Neural cell (in vitro differentiated cells): ENCODE measurements around the gene ANKEF1. TPM values are rescaled to one million over a fixed set of nuclear protein-coding genes. Genes with fewer than 3 reads are reported as not detected.

Source experiments
- H2AFZ ChIP-seq: fragments of 200-600, 300-800 bp; sonication (generic), shearing (Covaris generic); 2 replicates; pipeline ENCODE4 v1.6.0; 2014; ENCODE audit warnings: low read depth, mild to moderate bottlenecking, antibody characterized with exemption, low read length, moderate library complexity
- H3F3A ChIP-seq: fragments of 200-600 bp; shearing (Covaris generic); 2 replicates; pipeline ENCODE4 v1.6.1; 2016; ENCODE audit warnings: mild to moderate bottlenecking, moderate library complexity, mixed read lengths, antibody characterized with exemption, low read length; ENCODE audit not compliant: insufficient read depth, poor library complexity, severe bottlenecking
- H3K27ac ChIP-seq: fragments of 200-600, 300-800 bp; sonication (generic), shearing (Covaris generic); 2 replicates; pipeline ENCODE4 v1.5.1; 2014; ENCODE audit warnings: mild to moderate bottlenecking, low read length, moderate library complexity
- H3K27me3 ChIP-seq: fragments of 300-800, 200-600 bp; sonication (generic), shearing (Covaris generic); 2 replicates; pipeline ENCODE4 v1.6.0; 2014; ENCODE audit warnings: mild to moderate bottlenecking, low read depth, low read length, moderate library complexity; ENCODE audit not compliant: insufficient read depth
- H3K36me3 ChIP-seq: fragments of 300-800, 200-600 bp; sonication (generic), shearing (Covaris generic); 2 replicates; pipeline ENCODE4 v1.5.1; 2014; ENCODE audit warnings: mild to moderate bottlenecking, antibody characterized with exemption, low read length, moderate library complexity; ENCODE audit not compliant: insufficient read depth
- H3K4me2 ChIP-seq: fragments of 300-800, 200-600 bp; sonication (generic), shearing (Covaris generic); 2 replicates; pipeline ENCODE4 v1.6.0; 2014; ENCODE audit warnings: mild to moderate bottlenecking, low read length
- H3K4me3 ChIP-seq: fragments of 300-800, 200-600 bp; sonication (generic), shearing (Covaris generic); 2 replicates; pipeline ENCODE4 v1.5.1; 2014; ENCODE audit warnings: mild to moderate bottlenecking, low read length, moderate library complexity
- H3K79me2 ChIP-seq: fragments of 200-600 bp; shearing (Covaris generic); replicated peaks from 2 replicates; pipeline ENCODE4 v1.6.0; 2014; ENCODE audit warnings: mild to moderate bottlenecking, low read length, moderate library complexity; ENCODE audit not compliant: insufficient read depth
- H3K9ac ChIP-seq: fragments of 300-800, 200-600 bp; sonication (generic), shearing (Covaris generic); 2 replicates; pipeline ENCODE4 v1.6.1; 2016; ENCODE audit warnings: mild to moderate bottlenecking, low read length, mixed read lengths
- H3K9me2 ChIP-seq: fragments of 200-600 bp; shearing (Covaris generic); 2 replicates; pipeline ENCODE4 v1.6.1; 2016; ENCODE audit warnings: mild to moderate bottlenecking, low read length, mixed read lengths; ENCODE audit not compliant: insufficient read depth
- H3K9me3 ChIP-seq: fragments of 200-600, 300-800 bp; sonication (generic), shearing (Covaris generic); 2 replicates; pipeline ENCODE4 v1.6.1; 2016; ENCODE audit warnings: mild to moderate bottlenecking, mixed run types, low read length, moderate library complexity, mixed read lengths
- H4K20me1 ChIP-seq: fragments of 200-600 bp; shearing (Covaris generic); 2 replicates; pipeline ENCODE4 v1.6.1; 2016; ENCODE audit warnings: mild to moderate bottlenecking, mixed run types; ENCODE audit not compliant: insufficient read depth
- EP300 ChIP-seq: fragments of 450-650 bp; conservative IDR thresholded peaks from 2 replicates; pipeline ENCODE4 v1.6.1; 2014; ENCODE audit warnings: antibody characterized with exemption, mild to moderate bottlenecking, moderate library complexity; ENCODE audit not compliant: poor library complexity, severe bottlenecking
- EZH2 ChIP-seq: fragments of 200-600, 300-800 bp; shearing (Covaris generic), sonication (generic); IDR thresholded peaks from 2 replicates; pipeline ENCODE4 v1.6.1; 2014; ENCODE audit warnings: antibody characterized with exemption, low read length, borderline replicate concordance, mild to moderate bottlenecking; ENCODE audit not compliant: insufficient read depth, poor library complexity, severe bottlenecking
- MXI1 ChIP-seq: fragments of 450-650 bp; conservative IDR thresholded peaks from 2 replicates; pipeline ENCODE4 v1.6.1; 2014; ENCODE audit warnings: antibody characterized with exemption, mild to moderate bottlenecking; ENCODE audit not compliant: poor library complexity, severe bottlenecking
- POLR2AphosphoS5 ChIP-seq: IDR thresholded peaks from 2 replicates; pipeline ENCODE4 v1.6.1; 2012
- RAD21 ChIP-seq: fragments of 450-650 bp; conservative IDR thresholded peaks from 2 replicates; pipeline ENCODE4 v1.6.1; 2014; ENCODE audit warnings: antibody characterized with exemption, mild to moderate bottlenecking, moderate library complexity
- REST ChIP-seq: IDR thresholded peaks from 2 replicates; pipeline ENCODE4 v1.6.1; 2012; ENCODE audit warnings: borderline replicate concordance
- SMC3 ChIP-seq: fragments of 450-650 bp; conservative IDR thresholded peaks from 2 replicates; pipeline ENCODE4 v1.6.1; 2014; ENCODE audit warnings: antibody characterized with exemption, mild to moderate bottlenecking, moderate library complexity; ENCODE audit not compliant: poor library complexity
- TAF1 ChIP-seq: IDR thresholded peaks from 2 replicates; pipeline ENCODE4 v1.6.1; 2012; ENCODE audit warnings: low read depth
- polyA plus RNA-seq: library from polyadenylated mRNA; depleted of rRNA; stranded (reverse); fragments of >200 nt; gene quantifications from 2 replicates; pipeline ENCODE4 v1.2.3, GENCODE V29; 2014
- TF ChIP-seq, protein P1 (sequence below): fragments of 450-650 bp; IDR thresholded peaks from 2 replicates; pipeline ENCODE4 v1.5.1; 2014; ENCODE audit warnings: antibody characterized with exemption, mild to moderate bottlenecking, moderate library complexity; ENCODE audit not compliant: poor library complexity, severe bottlenecking

The ANKEF1 gene
- polyA plus RNA-seq, 1 donor from 2014 or later = 3.5 TPM

DNA sequence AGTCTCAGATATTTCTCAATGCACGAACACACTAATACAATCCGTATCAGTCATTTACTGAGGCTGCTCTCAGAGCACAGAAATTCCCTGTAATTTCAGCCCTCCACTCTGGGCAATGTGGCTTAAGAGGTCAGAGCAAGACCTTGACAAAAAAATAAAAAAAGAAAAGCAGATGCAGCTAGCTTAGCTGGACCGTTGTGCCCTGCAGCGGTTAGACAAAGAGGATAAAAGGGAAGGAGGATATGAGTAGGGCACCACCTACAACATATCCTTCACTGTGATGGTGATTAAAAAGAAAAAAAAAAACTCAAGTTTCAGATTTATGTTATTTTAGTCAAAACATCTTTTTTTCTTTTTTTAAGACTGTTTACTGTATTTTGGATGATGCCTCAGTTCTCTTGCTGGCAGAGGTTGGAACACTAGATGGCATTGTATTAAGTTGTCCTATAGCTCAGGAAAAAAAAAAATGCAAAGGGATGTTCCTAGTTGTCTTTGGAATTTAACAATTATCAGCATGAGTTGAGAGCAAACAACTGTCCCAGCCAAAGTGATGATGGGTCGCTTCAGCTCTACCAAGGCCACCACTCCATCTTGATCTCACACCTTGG is 59.9 kb downstream of the ANKEF1 start:
- no peaks in the 10 kb centered on the region for H4K20me1 ChIP-seq
- no peaks in the 10 kb centered on the region for H3K9me2 ChIP-seq
- no peaks in the 10 kb centered on the region for H3K36me3 ChIP-seq
- H3F3A ChIP-seq = no peaks in the 10 kb centered on the region
- H3K9ac ChIP-seq = no peak overlapping the region
- no peaks in the 10 kb centered on the region for H3K27me3 ChIP-seq
- no peak overlapping the region for H3K4me2 ChIP-seq
- no peak overlapping the region for H3K4me3 ChIP-seq
- H3K27ac ChIP-seq = no peak overlapping the region
- H3K9me3 ChIP-seq = no peaks in the 10 kb centered on the region
- no peak overlapping the region for H2AFZ ChIP-seq
- TF ChIP-seq POLR2AphosphoS5 = no peak
- TF ChIP-seq REST = no peak
- H3K79me2 ChIP-seq = no peaks in the 10 kb centered on the region

DNA sequence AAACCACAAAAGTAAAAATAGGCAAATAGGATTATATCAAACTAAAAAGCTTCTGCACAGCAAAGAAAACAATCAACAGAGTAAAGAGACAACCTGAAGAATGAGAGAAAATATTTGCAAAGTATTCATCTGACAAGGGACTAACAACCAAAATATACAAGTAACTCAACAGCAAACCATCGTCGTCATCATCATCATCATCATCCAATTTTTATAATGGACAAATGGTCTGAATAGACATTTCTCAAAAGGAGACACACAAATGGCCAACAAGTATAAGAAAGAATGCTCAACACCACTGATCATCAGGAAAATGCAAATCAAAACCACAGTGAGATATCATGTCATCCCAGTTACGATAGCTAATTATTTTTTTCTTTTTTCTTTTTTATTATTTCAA is 62.0 kb downstream of the ANKEF1 start:
- Histone ChIP-seq H3K9me2 (no peaks in the 10 kb centered on the region), H2AFZ (no peak overlapping the region), H3K27me3 (no peaks in the 10 kb centered on the region), H3K36me3 (no peaks in the 10 kb centered on the region), H3K79me2 (no peaks in the 10 kb centered on the region), H3K27ac (no peak overlapping the region), H4K20me1 (no peaks in the 10 kb centered on the region), H3K4me3 (no peak overlapping the region), H3K9ac (no peak overlapping the region), H3K9me3 (no peaks in the 10 kb centered on the region), H3K4me2 (no peak overlapping the region), H3F3A (no peaks in the 10 kb centered on the region)
- TF ChIP-seq RAD21 (no peak), EZH2 (no peak), TAF1 (no peak)

GRCh38 chr20:10105046-10105445 is 70.3 kb downstream of the ANKEF1 start:
- H3K9ac ChIP-seq = no peak overlapping the region
- no peaks in the 10 kb centered on the region for H3K9me2 ChIP-seq
- no peak overlapping the region for H2AFZ ChIP-seq
- no peaks in the 10 kb centered on the region for H3K9me3 ChIP-seq
- TF ChIP-seq, protein P1, sequence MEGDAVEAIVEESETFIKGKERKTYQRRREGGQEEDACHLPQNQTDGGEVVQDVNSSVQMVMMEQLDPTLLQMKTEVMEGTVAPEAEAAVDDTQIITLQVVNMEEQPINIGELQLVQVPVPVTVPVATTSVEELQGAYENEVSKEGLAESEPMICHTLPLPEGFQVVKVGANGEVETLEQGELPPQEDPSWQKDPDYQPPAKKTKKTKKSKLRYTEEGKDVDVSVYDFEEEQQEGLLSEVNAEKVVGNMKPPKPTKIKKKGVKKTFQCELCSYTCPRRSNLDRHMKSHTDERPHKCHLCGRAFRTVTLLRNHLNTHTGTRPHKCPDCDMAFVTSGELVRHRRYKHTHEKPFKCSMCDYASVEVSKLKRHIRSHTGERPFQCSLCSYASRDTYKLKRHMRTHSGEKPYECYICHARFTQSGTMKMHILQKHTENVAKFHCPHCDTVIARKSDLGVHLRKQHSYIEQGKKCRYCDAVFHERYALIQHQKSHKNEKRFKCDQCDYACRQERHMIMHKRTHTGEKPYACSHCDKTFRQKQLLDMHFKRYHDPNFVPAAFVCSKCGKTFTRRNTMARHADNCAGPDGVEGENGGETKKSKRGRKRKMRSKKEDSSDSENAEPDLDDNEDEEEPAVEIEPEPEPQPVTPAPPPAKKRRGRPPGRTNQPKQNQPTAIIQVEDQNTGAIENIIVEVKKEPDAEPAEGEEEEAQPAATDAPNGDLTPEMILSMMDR = no peak
- TF ChIP-seq RAD21 (no peak), EZH2 (no peak), MXI1 (no peak), EP300 (no peak), REST (no peak), POLR2AphosphoS5 (no peak), SMC3 (no peak), TAF1 (no peak)
- H3K4me3 ChIP-seq = no peak overlapping the region
- no peaks in the 10 kb centered on the region for H3K79me2 ChIP-seq
- H3K27me3 ChIP-seq = no peaks in the 10 kb centered on the region
- H4K20me1 ChIP-seq = no peaks in the 10 kb centered on the region
- H3K4me2 ChIP-seq = no peak overlapping the region
- H3F3A ChIP-seq = no peaks in the 10 kb centered on the region
- H3K36me3 ChIP-seq = no peaks in the 10 kb centered on the region
- H3K27ac ChIP-seq = no peak overlapping the region
